Keratinocyte (primary cell): ENCODE results near the gene PRKAG2.

ENCODE experiments used
- EZH2 ChIP-seq: IDR thresholded peaks from one replicate; pipeline ENCODE4 v1.6.1; 2012; ENCODE audit warnings: inconsistent platforms, mild to moderate bottlenecking, low read length, moderate library complexity
- TF ChIP-seq, protein P1 (sequence below), 3 experiments: IDR thresholded peaks in 1 of 3; conservative IDR thresholded peaks in 1 of 3; optimal IDR thresholded peaks in 1 of 3; 2 replicates in 2 of 3; 3 replicates in 1 of 3; pipeline versions ENCODE3 to v1.5.1; 2011; ENCODE audit warnings: low read length in 3 of 3, mild to moderate bottlenecking in 3 of 3, moderate library complexity in 2 of 3, control low read depth in 1 of 3, inconsistent platforms in 1 of 3; ENCODE audit not compliant: insufficient read depth in 2 of 3; ENCODE audit errors: extremely low read depth in 1 of 3

DNA sequence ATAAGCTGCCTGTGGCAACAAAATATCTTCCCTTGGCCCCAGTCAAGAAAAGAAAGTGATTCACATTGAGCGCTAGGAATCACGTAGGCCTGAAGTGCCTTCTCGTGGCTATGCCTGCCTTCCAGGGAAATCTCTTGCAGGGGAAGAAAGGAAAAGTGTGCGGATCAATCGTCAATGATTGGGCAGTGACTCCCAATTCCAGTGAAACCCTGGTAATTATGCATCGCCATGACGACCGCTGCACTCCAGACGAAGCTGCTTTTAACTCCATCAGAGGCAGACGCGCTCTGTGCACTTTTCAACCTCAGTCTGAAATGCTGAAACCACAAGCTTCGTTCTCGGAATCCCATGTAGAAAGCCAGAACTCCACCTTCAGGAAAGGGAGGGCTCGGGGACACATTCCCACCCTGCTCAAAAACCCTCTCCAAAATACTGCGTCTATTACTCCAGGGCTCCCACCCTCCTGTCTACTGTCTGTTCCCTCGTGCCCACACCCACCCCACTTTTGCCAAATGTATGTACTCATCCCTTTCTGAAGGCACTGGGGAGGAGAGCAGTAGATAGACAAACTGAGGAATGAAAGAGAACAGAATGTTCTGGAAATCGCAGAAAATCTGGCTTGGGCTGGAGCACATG lies 24.2 kb upstream of the PRKAG2 start:
- TF ChIP-seq, protein P1, sequence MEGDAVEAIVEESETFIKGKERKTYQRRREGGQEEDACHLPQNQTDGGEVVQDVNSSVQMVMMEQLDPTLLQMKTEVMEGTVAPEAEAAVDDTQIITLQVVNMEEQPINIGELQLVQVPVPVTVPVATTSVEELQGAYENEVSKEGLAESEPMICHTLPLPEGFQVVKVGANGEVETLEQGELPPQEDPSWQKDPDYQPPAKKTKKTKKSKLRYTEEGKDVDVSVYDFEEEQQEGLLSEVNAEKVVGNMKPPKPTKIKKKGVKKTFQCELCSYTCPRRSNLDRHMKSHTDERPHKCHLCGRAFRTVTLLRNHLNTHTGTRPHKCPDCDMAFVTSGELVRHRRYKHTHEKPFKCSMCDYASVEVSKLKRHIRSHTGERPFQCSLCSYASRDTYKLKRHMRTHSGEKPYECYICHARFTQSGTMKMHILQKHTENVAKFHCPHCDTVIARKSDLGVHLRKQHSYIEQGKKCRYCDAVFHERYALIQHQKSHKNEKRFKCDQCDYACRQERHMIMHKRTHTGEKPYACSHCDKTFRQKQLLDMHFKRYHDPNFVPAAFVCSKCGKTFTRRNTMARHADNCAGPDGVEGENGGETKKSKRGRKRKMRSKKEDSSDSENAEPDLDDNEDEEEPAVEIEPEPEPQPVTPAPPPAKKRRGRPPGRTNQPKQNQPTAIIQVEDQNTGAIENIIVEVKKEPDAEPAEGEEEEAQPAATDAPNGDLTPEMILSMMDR (optimal IDR thresholded peaks at IDR 0.05 in 1 of 3, IDR thresholded peaks at IDR 0.05 in 1 of 3, conservative IDR thresholded peaks at IDR 0.05 in 1 of 3; ENCODE audit: extremely low read depth in 1 of 3, insufficient read depth in 2 of 3, low read length in 3 of 3) = no peak
- TF ChIP-seq EZH2 = no peak
